H1 (cell line): ENCODE results near the gene RPL23.

Experiments
- CTCF ChIP-seq, 3 experiments: IDR thresholded peaks; 1 replicate in 2 of 3; 2 replicates in 1 of 3; pipeline versions ENCODE4 v1.5.1 to v1.6.1; 2011; ENCODE audit warnings: low read length in 3 of 3, mild to moderate bottlenecking in 3 of 3, inconsistent platforms in 2 of 3, low read depth in 1 of 3, moderate library complexity in 1 of 3; ENCODE audit not compliant: insufficient read depth in 1 of 3; ENCODE audit errors: control extremely low read depth in 1 of 3
- EZH2 ChIP-seq: fragments of 200-600 bp; sonication (generic); IDR thresholded peaks from 2 replicates; pipeline ENCODE4 v1.7.1; 2012; ENCODE audit warnings: low read depth, mild to moderate bottlenecking, moderate library complexity, low read length, inconsistent platforms; ENCODE audit not compliant: severe bottlenecking
- YY1 ChIP-seq: IDR thresholded peaks from 2 replicates; pipeline ENCODE4 v1.6.1; 2011; ENCODE audit warnings: low read depth, mild to moderate bottlenecking, low read length
- TF ChIP-seq, protein P1 (sequence below): IDR thresholded peaks from 2 replicates; pipeline ENCODE4 v1.6.1; 2012; ENCODE audit warnings: low read length, inconsistent platforms

- TF ChIP-seq, protein P1, sequence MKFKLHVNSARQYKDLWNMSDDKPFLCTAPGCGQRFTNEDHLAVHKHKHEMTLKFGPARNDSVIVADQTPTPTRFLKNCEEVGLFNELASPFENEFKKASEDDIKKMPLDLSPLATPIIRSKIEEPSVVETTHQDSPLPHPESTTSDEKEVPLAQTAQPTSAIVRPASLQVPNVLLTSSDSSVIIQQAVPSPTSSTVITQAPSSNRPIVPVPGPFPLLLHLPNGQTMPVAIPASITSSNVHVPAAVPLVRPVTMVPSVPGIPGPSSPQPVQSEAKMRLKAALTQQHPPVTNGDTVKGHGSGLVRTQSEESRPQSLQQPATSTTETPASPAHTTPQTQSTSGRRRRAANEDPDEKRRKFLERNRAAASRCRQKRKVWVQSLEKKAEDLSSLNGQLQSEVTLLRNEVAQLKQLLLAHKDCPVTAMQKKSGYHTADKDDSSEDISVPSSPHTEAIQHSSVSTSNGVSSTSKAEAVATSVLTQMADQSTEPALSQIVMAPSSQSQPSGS: no peak
- no peak for TF ChIP-seq YY1
- TF ChIP-seq EZH2: no peak
- no peak for TF ChIP-seq CTCF (IDR thresholded peaks at IDR 0.05; ENCODE audit: control extremely low read depth in 1 of 3, insufficient read depth in 1 of 3, low read depth in 1 of 3, low read length in 3 of 3)
These were observed 3.1 kb downstream of the RPL23 start for GRCh38 chr17:38850374-38850773.
